ENCODE data around the gene ITGB6.

- TF ChIP-seq CTCF (IDR thresholded peaks at IDR 0.05), result no peak
- TF ChIP-seq POLR2A (IDR thresholded peaks at IDR 0.05), result no peak
Measured at GRCh38 chr2:160205505-160205904, 5.4 kb upstream of the ITGB6 start.

All from uterus (tissue), 2 donors.